HT-29 (cell line): ENCODE results near the gene ELAVL2. TPM values are rescaled to one million over a fixed set of nuclear protein-coding genes. Genes with fewer than 3 reads are reported as not detected.
"Not testable (repeated sequence)": the region's sequence is repeated elsewhere in the genome, so short reads cannot be mapped to it uniquely, and the experiment has no call there.

Experiments used
- DNase-seq: peaks from one replicate; pipeline ENCODE4 v3.0.0-alpha.2; 2015; ENCODE audit warnings: low spot score
- total RNA-seq: library from RNA; depleted of rRNA; stranded (reverse); fragments of >200 nt; shearing (Covaris generic); gene quantifications from 2 replicates; pipeline ENCODE4 v1.2.3, GENCODE V29; 2014

Gene ELAVL2
- total RNA-seq, 1 experiment from 2014 or later = not detected

GRCh38 chr9:23723048-23723447 lies 103.0 kb downstream of the ELAVL2 start:
- DNase-seq = not testable (repeated sequence)

GRCh38 chr9:23721466-23721865 lies 104.6 kb downstream of the ELAVL2 start:
- no peak for DNase-seq

DNA sequence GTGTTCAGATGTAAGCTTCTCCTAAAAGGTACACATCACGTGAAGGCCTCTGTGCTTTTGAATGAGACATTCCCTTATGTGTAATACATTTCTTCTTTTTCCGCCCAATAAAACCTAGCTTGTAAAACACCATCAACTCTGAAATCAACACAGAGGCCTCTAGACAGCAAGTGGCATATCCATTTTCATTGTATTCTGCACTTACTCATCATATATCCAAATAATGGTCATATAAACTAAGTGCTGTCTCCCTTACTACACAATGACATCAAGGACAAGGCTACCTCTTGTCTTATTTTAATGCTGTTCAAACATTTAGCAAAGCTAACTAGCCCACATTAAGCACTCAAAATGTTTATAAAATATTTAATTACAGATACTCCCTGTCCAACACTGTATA lies 108.5 kb downstream of the ELAVL2 start:
- DNase-seq = no peak

DNA sequence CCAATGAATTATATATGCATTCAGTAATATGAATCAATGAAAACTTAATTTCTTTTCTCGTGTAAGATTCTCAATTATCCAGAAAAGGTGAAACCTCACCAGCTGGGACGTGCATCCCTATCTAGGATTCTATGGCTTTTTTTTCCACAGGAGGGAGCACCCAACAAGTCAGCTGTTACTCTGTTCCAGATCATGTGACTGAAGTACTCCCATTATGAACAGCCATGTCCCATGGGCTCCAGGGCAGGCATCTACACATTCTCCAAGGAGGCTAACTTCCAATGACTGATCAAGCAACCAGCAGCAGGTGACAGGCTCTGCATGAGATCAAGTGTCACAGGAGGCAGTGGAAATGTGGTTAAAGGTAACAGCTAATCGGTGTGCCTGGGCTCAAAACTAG lies 118.8 kb downstream of the ELAVL2 start:
- DNase-seq = no peak

- DNase-seq = peak; percentile 28
These were observed 123.6 kb downstream of the ELAVL2 start for GRCh38 chr9:23702311-23702922.

DNA sequence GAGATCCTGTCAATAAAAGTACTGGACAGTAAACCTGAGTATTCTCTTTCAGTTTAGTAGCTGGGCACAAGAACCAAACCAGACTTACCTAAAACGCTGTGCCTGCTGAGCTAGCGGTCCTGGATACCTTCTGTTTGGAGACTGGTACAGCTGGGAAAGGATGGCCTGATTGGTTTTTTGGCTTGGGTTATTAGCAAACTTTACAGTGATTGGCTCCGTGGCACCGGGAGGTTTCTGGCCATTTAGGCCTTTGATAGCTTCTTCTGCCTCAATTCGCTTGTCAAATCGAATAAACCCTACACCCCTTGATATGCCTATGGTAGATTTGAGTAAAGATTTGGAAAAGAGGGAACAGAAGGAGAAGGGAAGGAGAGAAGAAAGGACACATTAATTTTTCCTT lies 124.7 kb downstream of the ELAVL2 start:
- no peak for DNase-seq

DNA sequence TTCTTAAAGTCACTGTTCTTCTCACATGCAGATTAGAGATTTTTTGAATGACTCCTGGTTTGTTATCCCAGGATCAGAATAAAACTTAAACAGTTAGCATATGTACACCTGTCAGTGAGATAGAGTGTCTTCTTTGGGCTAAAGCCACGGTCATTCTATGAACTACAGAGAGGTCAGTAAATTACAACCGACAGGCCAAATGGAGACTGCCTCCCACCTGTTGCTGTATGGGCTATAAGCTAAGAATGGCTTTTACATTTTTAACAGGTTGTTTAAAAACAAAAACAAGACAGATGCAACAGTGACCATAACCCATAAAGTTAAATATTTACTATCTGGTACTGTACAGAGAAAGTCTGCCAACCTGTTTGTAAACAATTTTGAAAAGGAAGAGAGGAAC lies 125.7 kb downstream of the ELAVL2 start:
- DNase-seq = no peak

- DNase-seq = no peak
These were observed 127.9 kb downstream of the ELAVL2 start for GRCh38 chr9:23698161-23698560.

DNA sequence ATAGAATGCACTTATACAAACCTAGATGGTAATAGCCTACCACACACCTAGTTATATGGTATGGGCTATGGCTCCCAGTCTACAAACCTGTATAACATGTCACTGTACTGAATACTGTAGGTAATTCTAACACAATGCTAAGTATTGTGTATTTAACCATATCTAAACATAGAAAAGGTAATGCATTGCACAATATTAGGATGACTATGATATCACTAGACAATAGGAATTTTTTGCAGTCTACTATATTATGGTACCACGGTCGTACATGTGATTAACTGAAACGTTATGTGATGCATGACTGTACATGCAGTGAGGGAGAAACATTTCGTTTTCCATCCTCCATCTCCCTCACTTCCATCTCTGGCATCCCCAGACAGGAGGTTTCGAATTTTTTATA lies 130.5 kb downstream of the ELAVL2 start:
- DNase-seq = no peak

DNA sequence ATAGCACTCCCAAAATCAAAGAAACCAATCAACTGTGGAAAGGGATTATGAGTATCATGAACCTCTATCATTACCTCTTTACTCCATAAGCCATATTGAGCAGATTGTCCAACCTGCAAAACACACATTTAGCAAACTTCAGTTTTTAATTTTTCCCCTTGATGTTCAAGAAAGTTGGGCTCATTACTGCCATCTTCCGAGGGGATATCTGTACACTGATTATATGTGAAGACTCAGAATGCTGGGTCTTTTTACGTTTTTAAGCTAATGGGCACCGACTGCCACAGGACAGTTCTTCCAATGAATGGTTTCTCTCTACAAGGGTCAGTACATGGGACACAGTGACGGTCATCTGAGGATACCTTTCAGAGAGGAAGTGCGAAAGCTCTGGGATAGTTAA lies 132.7 kb downstream of the ELAVL2 start:
- DNase-seq = peak; percentile 41

GRCh38 chr9:23686896-23687295 lies 139.1 kb downstream of the ELAVL2 start:
- no peak for DNase-seq

DNA sequence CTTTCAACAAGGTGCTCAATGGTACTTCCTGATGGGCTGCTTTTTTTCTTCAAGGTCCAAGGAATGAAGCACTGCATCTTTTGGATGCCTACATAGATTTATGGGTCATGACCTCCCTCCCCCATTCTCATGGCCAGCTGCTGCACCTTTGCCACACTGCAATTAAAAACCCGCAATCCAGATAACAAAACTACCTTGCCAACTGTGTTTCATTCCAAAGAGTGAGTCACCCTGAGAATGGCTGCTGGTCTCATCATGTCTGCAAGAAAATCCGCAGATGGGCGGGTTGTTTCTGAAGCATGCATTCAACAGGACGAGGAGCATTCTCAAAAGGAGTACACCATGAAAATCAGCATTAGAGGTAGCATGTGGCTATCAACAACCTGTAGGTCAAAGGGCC lies 139.8 kb downstream of the ELAVL2 start:
- DNase-seq = peak; percentile 86

DNA sequence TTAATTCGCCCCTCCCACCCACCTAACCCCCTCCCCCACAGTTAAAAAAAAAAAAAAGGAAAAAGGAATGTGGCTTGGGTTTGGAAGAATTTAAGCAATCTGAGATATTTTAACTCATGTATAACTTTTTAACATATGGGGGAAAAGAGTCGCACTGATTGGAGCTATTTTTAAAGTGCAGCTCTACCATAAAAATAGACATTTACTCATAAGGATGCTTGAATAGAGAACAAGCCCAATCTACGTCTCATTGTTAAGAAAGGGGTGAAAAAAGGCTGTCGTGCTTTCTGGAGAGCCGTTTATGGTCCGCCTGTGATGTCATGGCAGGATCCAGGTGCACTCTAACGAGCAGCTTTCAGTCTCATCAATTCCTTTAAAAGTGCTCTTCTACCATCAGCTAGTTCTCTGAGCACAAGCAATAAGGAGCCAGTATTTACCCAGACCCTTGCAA lies 142.4 kb downstream of the ELAVL2 start:
- DNase-seq = no peak

DNA sequence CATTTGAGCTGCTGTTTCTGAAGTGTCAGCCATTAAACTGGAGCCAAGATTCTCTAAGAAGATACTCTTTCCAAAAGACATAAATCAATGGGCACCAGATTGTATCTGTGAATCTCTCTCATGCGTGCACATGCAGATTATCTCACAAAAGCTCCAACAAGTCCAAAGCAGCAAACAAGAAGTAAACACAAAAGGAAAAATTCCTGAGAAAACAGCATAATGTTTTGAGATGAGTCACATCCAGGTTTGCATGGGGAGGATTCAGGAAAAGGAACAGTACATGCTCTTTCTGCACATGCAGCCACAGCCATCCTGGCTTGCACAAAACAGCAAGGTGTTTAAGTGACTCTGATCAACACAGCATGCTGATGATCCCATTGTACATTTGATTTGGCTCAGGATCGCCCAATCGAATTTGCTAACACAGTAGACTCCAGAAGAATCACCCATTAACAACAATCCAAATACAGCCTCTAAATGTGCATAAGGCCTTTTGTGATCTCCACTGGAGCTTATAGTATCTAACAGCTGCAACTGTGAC lies 143.1 kb downstream of the ELAVL2 start:
- DNase-seq = no peak

GRCh38 chr9:23682352-23682751 lies 143.7 kb downstream of the ELAVL2 start:
- DNase-seq = no peak

- no peak for DNase-seq
These were observed 148.6 kb downstream of the ELAVL2 start for GRCh38 chr9:23677446-23677845.

DNA sequence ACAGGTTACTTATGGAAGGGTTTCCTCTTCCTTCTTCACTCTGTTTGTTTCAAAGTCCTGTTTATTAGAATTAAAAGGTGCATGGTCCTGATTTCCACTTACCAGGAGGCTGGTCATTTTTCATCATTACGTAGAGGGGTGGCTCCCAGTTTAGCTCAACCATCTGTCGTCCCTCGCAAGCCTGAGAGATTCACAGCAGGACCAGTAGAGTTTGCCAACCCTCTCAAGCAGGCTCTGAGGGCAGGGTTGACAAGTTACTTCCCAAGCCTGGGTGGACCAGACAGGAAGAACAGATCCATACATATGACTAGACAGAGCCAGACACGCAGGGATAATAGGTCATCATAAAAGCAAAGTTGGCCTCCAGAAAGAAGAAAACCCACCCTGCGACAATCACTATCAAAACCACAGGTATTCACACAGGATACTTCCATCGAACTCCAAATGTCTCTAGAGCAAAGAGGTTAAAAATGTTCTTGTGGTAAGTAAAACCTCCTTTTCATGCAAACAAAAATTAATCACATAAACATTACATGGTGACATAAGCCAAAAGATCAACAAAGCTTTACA lies 151.9 kb downstream of the ELAVL2 start:
- DNase-seq = peak; percentile 37

DNA sequence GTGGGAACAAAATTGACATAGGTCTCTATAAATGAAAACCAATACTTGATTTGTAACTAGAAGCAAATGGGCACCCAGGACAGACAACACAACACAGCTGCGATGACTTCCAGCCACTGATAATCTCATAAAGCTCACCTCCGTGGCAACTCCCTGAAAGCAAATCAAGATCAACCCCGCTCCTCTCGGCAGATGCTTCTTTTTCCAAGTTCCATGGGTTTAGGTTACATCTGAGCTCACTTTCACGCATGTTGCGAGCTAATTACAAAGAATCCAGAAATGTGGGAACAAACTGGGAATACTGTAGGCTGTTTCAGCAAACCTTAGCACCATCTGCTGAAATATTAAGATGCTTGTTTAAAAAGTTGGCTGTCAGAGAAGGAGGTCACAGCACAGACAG lies 153.9 kb downstream of the ELAVL2 start:
- no peak for DNase-seq

DNA sequence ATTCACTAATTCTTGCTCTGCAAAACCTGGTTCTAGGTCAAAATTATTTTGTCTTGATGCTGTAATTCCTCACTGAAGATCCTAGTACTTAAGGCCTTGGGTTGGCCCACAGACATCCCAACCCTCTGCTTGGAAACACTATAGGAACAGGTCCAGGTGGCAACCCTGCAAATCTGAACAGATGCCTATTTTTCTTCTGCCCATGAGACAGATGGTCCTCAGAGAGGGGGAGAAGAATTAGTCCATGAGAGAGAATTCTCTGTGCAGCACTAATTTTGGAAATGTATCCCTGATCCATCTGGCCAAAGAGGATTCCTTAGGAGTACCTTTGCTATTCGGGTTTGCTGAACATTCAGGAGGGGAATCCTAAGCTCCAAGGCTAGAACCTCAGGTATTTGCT lies 156.3 kb downstream of the ELAVL2 start:
- no peak for DNase-seq

GRCh38 chr9:23665635-23666034 lies 160.4 kb downstream of the ELAVL2 start:
- peak; percentile 47 for DNase-seq

DNA sequence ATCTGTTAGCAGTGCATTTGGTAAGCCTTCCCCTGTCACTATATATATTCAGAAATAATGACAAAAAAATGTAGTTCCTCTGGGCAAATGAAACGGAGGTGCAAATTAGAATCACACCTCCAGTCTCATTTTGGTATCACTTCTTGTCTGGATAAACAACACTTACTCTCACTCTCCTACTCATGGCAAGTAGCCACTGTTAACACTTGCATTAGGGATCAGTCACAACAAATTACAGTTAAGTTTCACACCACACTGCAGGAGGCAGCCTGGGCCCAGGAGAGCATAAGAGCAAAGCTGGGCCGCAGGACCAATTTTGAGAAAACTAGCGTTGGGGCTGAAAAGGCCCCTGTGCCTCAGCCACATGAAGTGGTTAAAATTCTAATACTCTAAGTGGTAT lies 161.0 kb downstream of the ELAVL2 start:
- no peak for DNase-seq

GRCh38 chr9:23663946-23664345 lies 162.1 kb downstream of the ELAVL2 start:
- DNase-seq = no peak

DNA sequence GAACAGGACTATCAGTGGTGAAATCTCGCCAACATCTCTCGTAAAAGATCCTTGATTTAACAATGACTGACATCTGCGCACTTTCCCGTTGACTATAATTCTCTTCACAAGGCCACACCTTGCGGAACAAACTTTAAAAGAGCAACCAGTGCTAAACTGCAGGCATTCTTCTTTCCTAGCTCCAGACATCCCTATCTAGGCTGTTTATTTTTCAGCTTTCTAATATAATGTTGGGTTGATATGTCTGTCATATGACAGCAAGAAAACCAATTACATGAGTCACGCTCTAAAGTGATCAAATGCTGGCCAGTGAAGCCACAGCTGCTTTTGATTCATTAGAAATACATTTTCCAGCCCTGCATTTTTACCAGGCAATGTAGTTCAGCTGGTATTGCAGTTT lies 162.5 kb downstream of the ELAVL2 start:
- DNase-seq = peak; percentile 63

- DNase-seq = no peak
These were observed 162.9 kb downstream of the ELAVL2 start for GRCh38 chr9:23663125-23663524.
